HUES6 (cell line): Measurements from ENCODE around the gene ETNK2.

ENCODE experiments used
- H3K27ac ChIP-seq: 2 replicates; pipeline ENCODE4 v1.7.0; 2013; ENCODE audit warnings: low read depth, mild to moderate bottlenecking, low read length, inconsistent platforms
- H3K27me3 ChIP-seq: 2 replicates; pipeline ENCODE4 v1.6.1; 2013; ENCODE audit warnings: low read length; ENCODE audit not compliant: control insufficient read depth, insufficient read depth
- H3K36me3 ChIP-seq: 2 replicates; pipeline ENCODE4 v1.6.1; 2013; ENCODE audit warnings: low read length; ENCODE audit not compliant: control insufficient read depth, insufficient read depth
- H3K4me1 ChIP-seq: 2 replicates; pipeline ENCODE4 v1.6.1; 2013; ENCODE audit warnings: low read length; ENCODE audit not compliant: control insufficient read depth, insufficient read depth
- H3K4me3 ChIP-seq: 2 replicates; pipeline ENCODE4 v1.5.1; 2013; ENCODE audit warnings: low read depth, low read length
- H3K9ac ChIP-seq: one replicate; pipeline ENCODE4 v1.6.1; 2013; ENCODE audit warnings: mild to moderate bottlenecking, low read length
- H3K9me3 ChIP-seq: 2 replicates; pipeline ENCODE4 v1.6.1; 2013; ENCODE audit warnings: low read depth, low read length; ENCODE audit not compliant: control insufficient read depth, insufficient read depth

The ETNK2 gene

DNA sequence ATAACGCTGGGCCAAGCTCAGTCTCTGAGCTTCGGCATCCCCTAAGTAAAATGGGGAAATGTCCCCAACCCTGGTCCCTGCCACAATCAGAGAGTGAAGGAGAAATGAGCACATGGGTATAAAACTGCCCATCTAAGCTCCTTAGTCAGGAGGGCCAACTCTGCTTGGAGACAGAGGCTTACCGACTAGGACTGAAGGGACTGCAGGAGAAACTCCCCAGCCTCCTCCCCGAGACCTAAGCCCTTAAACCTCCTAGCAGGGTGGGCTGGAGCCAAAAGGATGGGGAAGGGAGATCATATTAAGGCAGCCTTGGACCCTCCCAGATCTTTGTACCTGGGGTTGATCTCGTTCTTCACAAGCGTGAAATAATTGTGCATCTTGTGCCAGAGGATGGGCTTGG is 5.5 kb downstream of the ETNK2 start:
- peaks cover 2% of the 10 kb centered on the region; the same call in 1 of the 2 replicates for H3K36me3 ChIP-seq
- H3K9ac ChIP-seq = no peak overlapping the region
- no peaks in the 10 kb centered on the region for H3K9me3 ChIP-seq
- peaks cover 31% of the 10 kb centered on the region for H3K4me1 ChIP-seq
- H3K27me3 ChIP-seq = peaks cover 2% of the 10 kb centered on the region
- no peak overlapping the region for H3K27ac ChIP-seq
- H3K4me3 ChIP-seq = no peak overlapping the region

DNA sequence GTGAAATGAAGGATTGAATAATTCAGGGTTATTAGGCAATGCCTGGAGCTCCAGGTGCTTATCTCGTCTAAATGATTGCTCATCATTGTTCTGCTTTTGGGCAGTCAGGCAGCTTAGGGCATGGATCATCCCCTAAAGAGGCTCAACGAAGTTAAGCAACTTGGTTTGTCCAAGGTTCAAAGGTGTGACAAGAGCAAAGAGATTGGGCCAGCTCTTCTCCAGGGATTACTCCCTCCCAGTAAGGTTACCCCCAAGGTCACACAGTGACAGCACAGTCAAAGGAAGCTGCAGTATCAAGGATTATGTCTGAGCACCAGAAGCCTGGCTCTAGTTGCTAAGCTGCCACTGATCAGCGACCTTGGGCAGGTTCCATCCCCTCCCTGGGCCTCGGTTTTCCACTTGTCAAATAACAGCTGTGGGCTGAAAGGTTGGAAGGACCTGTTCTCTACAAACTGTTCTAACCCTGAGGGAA is 6.8 kb downstream of the ETNK2 start:
- peaks cover 2% of the 10 kb centered on the region; the same call in 1 of the 2 replicates for H3K36me3 ChIP-seq
- H3K27ac ChIP-seq = no peak overlapping the region
- no peaks in the 10 kb centered on the region for H3K27me3 ChIP-seq
- H3K4me3 ChIP-seq = no peak overlapping the region
- no peaks in the 10 kb centered on the region for H3K9me3 ChIP-seq
- H3K4me1 ChIP-seq = peaks cover 26% of the 10 kb centered on the region
- H3K9ac ChIP-seq = no peak overlapping the region

DNA sequence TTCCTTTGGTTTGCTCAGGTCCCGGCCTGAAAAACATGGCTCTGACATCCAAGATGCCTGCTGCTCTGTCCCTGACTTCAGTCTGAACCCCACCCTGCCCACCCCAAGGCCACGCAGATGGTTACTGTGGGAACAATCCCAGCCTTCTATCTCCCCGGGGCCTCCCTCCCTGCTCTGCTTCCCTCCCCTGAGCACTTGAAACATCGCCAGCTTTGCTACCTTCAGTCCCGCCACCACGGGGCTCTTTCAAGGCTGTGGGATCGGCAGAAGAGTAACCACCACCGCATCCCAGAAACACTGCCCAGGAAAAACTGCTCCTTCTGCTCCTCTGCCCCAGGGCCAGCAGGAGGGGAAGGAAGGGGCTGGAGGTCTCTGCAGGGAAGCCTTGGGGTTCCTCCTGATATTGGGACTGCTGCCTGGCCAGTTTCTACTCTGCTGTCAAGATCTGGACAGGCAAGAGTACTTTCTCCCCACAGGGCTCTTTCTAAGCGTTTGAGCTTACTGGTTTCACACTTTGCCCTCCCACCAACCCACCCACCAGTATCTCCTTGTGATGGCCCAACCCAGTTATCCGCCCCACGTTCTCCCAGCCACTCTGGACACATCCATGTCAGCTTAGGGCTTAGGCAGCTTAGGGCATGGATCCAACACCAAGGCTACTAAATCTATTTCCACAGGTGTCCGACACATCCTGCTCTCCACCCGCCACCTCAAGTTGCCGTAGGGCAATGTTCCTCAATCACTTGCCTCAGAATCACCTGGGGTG is 8.4 kb downstream of the ETNK2 start:
- Histone ChIP-seq H3K9me3 (no peaks in the 10 kb centered on the region), H3K36me3 (peaks cover 14% of the 10 kb centered on the region), H3K27ac (no peak overlapping the region), H3K4me1 (peaks cover 20% of the 10 kb centered on the region), H3K9ac (no peak overlapping the region), H3K27me3 (no peaks in the 10 kb centered on the region), H3K4me3 (no peak overlapping the region)

- Histone ChIP-seq H3K36me3 (peaks cover 14% of the 10 kb centered on the region), H3K4me1 (peaks cover 8% of the 10 kb centered on the region), H3K4me3 (no peak overlapping the region), H3K9me3 (no peaks in the 10 kb centered on the region), H3K9ac (no peak overlapping the region), H3K27ac (no peak overlapping the region), H3K27me3 (no peaks in the 10 kb centered on the region)
Measured at GRCh38 chr1:204142032-204142974, 9.5 kb downstream of the ETNK2 start.

DNA sequence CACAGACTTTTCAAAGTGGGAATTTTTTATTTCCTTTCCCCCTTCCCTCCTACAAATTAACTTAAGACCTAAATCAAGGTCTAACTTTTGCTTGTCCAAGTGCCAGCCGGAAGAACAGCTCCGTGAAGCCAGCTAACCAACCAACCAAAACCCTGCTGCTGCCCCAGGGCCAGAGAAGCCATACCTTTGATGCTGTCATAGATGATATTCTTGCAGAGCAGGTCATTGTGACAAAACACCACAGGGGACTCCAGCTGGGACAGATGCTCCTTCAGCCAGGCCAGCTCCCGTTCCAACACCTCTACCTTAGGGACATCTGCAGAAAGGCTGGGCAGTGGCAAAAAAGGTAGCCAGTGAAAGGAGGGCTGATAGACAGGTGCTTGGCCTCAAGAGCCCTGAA is 10.7 kb downstream of the ETNK2 start:
- Histone ChIP-seq H3K27me3 (no peaks in the 10 kb centered on the region), H3K9me3 (no peaks in the 10 kb centered on the region), H3K27ac (no peak overlapping the region), H3K4me3 (no peak overlapping the region), H3K36me3 (peaks cover 14% of the 10 kb centered on the region), H3K4me1 (no peaks in the 10 kb centered on the region), H3K9ac (no peak overlapping the region)

- Histone ChIP-seq H3K4me1 (no peaks in the 10 kb centered on the region), H3K27ac (no peak overlapping the region), H3K36me3 (peaks cover 14% of the 10 kb centered on the region), H3K9me3 (no peaks in the 10 kb centered on the region), H3K27me3 (no peaks in the 10 kb centered on the region), H3K9ac (no peak overlapping the region), H3K4me3 (no peak overlapping the region)
Measured at GRCh38 chr1:204139952-204140351, 11.9 kb downstream of the ETNK2 start.

GRCh38 chr1:204139088-204139487 is 12.8 kb downstream of the ETNK2 start:
- Histone ChIP-seq H3K9me3 (no peaks in the 10 kb centered on the region), H3K4me3 (no peak overlapping the region), H3K27ac (no peak overlapping the region), H3K4me1 (no peaks in the 10 kb centered on the region), H3K36me3 (peaks cover 21% of the 10 kb centered on the region), H3K27me3 (no peaks in the 10 kb centered on the region), H3K9ac (no peak overlapping the region)

DNA sequence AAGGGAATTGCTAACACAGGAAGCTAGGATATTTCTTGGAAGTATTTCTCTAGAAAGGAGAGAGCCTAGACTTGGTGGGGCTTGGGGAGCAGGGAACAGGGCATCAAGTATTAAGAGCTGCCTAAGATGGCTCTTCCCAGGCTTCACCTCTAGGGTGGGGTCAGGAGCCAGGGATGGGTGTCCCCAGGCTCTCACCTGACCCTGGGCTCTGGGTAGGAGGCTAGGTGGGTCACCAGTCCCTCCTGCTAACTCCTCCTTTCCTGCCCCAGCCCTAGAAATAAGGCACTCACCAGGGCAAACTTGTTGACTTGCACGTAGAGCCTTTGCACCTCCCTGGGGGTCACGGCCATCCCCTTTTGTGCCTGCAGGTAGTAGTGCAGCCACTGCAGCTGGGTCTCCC is 15.0 kb downstream of the ETNK2 start:
- Histone ChIP-seq H3K9me3 (no peaks in the 10 kb centered on the region), H3K27ac (no peak overlapping the region), H3K36me3 (peaks cover 23% of the 10 kb centered on the region), H3K4me3 (no peak overlapping the region), H3K9ac (no peak overlapping the region), H3K27me3 (no peaks in the 10 kb centered on the region), H3K4me1 (no peaks in the 10 kb centered on the region)

GRCh38 chr1:204134103-204134502 is 17.7 kb downstream of the ETNK2 start:
- peaks cover 15% of the 10 kb centered on the region for H3K36me3 ChIP-seq
- H3K4me1 ChIP-seq = peaks cover 7% of the 10 kb centered on the region
- H3K9me3 ChIP-seq = no peaks in the 10 kb centered on the region
- no peak overlapping the region for H3K27ac ChIP-seq
- no peaks in the 10 kb centered on the region for H3K27me3 ChIP-seq
- no peak overlapping the region for H3K9ac ChIP-seq
- no peak overlapping the region for H3K4me3 ChIP-seq

- Histone ChIP-seq H3K27ac (no peak overlapping the region), H3K9me3 (no peaks in the 10 kb centered on the region), H3K4me1 (peaks cover 11% of the 10 kb centered on the region), H3K4me3 (no peak overlapping the region), H3K36me3 (peaks cover 15% of the 10 kb centered on the region), H3K27me3 (no peaks in the 10 kb centered on the region), H3K9ac (no peak overlapping the region)
Measured at GRCh38 chr1:204132718-204133117, 19.1 kb downstream of the ETNK2 start.

DNA sequence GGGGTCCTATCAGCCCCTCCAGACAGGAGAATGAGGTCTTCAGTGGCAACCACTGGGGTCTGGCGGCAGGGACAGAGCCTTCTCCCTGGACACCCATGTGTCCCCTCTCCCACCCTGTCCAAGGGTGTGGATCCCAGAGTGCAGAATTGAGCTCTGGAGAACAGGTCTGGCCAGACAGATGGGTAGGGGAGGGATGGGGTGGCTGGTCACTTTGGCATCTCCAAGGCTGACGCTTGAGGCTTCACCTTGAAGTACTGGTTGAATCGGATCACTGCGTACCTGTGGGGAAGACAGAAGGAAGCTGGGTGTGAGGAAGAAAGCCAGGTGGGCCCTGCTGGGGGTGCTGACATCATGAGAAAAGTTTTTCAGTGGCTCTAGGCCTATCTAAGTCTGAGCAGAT is 19.9 kb downstream of the ETNK2 start:
- Histone ChIP-seq H3K4me3 (no peak overlapping the region), H3K36me3 (peaks cover 16% of the 10 kb centered on the region), H3K4me1 (peaks cover 16% of the 10 kb centered on the region), H3K27me3 (no peaks in the 10 kb centered on the region), H3K9me3 (no peaks in the 10 kb centered on the region), H3K9ac (no peak overlapping the region), H3K27ac (no peak overlapping the region)
